Dedifferentiated amniotic fluid mesenchymal stem cell (primary cell): ENCODE results near the gene HHLA2.
"Not testable (repeated sequence)": the region's sequence is repeated elsewhere in the genome, so short reads cannot be mapped to it uniquely, and the experiment has no call there.

Experiments used
- DNase-seq: peaks from one replicate; pipeline ENCODE4 v3.0.0-alpha.2; 2016; ENCODE audit errors: extremely low spot score

The HHLA2 gene

GRCh38 chr3:108296239-108296638 is at the start of gene HHLA2:
TSS of gene HHLA2 (plus strand) at chr3:108296548. CDS start at chr3:108351814, 55,266 bp downstream.
- DNase-seq, result no peak

DNA sequence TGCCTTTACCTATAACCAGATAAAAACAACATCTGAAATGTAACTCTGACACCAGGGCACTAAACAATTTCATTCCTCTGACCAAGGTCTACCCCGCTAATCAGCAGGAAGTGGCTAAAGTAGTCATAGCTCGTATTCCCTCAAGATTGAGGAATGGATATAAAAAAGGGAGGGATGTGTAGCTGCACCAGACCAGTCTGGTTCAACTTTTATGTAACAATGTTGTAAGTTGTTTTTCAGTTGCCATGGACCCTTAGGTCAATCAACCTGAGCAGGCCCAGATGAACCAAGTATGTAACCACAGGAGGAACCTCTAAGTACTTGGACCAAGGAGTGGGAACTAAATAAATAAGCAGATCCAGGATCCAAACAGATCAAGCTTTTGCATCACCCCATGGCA is 45.7 kb upstream of the HHLA2 start:
- DNase-seq, result no peak

- no peak for DNase-seq
These were observed 45.1 kb upstream of the HHLA2 start for GRCh38 chr3:108251265-108251664.

DNA sequence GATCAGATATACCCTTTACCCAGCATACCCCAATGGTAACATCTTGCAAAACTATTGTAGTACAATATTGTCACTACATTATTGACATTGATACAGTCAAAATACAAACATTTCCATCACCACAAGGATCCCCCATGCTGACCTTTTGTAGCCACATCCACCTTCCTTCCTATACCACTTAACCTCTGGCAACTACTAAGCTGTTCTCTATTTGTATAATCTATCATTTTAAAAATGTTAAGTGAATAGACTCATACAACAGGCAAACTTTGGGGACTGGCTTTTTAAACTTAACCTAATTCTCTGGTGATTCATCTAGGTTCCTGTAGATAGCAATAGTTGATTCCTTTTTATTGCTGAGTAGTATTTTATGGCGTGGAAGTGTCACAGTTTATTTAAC is 44.5 kb upstream of the HHLA2 start:
- no peak for DNase-seq

DNA sequence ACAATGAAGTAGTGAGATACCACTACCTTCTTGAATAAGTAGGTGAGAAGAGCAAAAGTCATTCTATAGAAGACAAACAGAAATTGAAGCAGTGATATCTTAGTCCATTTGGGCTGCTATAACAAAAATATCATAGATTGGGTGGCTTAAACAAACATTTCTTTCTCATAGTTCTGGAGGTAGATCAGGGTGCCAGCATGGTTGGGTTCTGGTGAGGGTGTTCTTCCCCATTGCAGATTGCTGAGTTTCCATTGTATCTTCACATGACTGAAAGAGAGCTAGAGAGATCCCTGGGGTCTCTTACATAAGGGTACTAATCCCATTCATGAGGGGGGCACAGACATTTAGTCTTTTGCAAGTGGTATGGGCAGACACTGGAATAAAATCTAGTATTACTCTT is 41.2 kb upstream of the HHLA2 start:
- DNase-seq, result no peak

DNA sequence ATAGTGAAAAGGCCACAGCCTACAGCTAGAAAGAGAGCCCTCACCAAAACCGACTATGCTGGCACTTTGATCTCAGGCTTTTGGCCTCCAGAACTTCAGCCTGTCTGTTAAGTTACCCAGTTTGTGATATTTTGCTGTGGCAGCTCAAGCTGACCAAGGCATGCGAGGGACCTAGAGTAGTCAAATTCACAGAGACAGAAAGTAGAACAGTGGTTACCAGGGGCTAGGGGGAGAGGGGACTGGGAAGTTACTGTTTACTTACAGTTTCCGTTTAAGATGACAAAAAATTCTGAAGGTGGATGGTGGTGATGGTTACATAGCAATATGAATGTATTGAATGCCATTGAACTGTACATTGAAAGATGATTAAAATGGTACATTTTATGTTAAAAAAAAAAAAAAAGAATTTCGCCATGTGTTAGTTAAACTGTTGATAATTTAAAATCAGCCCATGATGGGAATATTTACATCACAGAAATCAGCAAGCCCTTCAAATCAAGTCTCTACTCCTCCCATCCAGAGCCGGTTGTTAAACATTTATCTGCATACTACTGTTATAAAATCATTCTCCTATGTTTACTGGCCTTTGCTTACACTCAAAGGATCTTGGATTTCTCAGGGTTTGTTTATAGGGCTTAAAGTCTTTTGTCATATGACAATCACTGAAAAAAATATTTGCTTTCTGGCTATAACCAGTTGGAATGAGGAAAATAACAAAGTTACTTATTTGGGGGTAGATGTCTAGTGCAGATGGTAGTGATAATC is 31.6 kb upstream of the HHLA2 start:
- not testable (repeated sequence) for DNase-seq

DNA sequence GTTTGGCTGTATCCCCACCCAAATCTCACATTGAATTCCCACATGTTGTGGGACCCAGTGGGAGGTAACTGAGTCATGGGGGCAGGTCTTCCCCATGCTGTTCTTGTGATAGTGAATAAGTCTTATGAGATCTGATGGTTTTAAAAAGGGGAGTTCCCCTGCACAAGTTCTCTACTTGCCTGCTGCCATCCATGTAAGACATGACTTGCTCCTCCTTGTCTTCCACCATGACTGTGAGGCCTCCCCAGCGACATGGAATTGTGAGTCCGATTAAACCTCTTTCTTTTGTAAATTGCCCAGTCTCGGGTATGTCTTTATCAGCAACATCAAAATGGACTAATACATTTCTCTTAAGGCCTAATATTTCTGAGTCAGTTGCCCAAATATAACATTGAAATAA is 28.1 kb upstream of the HHLA2 start:
- not testable (repeated sequence) for DNase-seq

DNA sequence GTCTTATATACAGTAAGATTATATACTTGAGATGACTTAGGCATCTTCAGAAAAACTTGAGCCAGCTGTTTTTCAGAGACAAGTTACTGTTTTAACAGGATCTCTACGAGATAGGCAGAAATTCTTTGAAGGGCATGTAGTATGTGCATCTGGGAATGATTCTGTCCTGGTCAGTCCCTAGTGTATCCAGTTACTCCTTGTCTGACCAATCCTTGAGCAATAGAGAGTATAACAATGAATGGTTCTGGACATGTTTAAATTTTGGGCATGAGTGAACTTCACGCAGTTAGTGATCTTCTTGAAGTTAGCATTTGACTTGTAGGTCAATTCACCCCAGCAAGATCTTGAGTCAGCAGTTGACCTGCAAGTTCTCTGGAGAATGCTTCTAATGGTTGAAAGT is 24.7 kb upstream of the HHLA2 start:
- DNase-seq, result no peak

- DNase-seq, result not testable (repeated sequence)
These were observed 17.3 kb upstream of the HHLA2 start for GRCh38 chr3:108279066-108279465.

DNA sequence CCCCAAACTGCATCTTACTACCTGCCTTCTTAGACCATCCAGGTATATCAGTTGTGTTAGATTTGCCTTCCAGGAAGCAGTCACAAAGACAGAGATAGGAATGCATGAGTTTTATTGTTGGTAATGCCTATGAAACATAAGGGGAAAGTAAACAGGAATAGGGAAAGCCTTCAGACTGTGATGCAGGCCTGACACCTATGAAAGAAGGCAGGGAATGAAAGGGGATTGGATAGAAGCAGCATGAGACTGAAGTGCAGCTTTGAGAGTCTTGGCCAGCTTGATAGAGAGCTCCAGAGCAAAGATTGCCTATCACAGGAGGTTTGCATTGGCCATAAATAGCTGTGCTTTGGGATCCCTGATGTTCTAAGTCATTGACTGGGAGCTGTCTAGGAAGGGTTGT is 15.9 kb upstream of the HHLA2 start:
- no peak for DNase-seq

GRCh38 chr3:108281670-108282069 is 14.7 kb upstream of the HHLA2 start:
- no peak for DNase-seq

- DNase-seq, result no peak
These were observed 13.3 kb upstream of the HHLA2 start for GRCh38 chr3:108283006-108283405.

DNA sequence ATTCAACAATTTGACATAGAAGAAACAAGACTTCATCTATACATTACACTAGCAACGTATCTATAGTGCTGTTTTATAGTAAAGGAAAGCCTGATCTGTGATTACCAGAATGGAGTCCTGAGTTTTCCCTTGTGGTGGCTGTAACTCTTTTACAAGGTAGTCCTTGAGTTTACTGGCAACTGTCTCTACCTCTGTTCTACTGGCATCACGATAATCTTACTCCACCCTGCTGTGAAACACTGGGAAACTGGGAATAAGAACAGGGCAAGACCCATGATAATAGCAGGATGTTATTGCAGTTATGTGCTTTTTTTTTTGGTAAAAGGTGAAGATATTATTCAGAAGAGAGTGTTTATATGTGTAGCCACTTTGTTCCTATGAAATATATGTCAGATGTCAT is 12.4 kb upstream of the HHLA2 start:
- no peak for DNase-seq

DNA sequence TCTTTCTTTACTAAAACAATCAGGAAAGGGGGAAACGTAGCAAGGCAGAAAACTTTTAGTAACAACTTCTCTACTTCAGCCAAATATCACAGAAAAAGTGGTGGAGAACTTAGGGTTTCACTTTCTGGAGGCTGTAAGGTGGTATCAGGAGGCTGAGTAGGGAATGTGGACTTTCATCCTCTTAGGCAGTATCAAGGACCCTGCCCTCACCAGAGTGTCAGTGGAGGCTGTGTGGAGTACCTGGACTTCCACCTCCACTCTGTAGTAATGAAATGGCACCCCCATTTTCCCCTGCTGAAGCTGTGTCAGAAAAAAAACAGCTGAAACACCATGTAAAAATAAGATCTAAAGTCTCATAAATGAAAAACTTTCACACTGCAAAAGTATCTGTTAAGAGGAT is 11.2 kb upstream of the HHLA2 start:
- no peak for DNase-seq

DNA sequence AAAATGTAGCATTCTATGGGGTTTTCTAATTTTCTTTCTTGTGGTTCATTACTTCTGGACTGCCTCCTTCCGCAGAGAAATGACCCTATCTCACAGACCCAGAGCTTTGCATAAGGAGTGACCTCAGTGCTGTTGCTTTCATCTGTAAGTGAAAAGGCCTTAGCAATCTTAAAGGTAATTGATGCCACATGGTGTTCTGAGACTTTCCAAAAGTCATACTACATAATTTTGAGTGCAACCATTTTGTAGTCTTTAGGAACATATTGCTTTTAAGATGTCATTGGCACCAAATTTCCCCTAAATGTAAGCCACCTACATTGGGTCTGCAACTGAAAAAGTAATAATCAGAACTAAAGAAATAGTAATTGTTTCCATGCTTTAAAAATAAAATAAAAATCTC is 9.2 kb upstream of the HHLA2 start:
- no peak for DNase-seq

DNA sequence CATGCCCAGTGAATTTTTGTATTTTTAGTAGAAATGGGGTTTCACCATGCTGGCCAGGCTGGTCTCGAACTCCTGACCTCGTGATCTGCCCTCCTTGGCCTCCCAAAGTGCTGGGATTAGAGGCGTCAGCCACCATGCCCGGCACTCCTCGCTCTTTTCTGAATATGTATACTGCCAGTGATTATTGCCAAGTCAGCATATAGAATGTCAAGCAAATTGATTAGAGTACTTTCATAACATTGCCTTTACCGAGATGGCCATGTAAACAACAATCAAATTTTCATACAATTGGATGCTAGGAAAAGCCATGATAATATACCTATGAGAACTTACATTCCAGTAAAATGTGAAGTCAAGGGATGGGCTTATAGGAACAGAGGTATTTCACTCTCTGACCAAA is 8.2 kb upstream of the HHLA2 start:
- DNase-seq, result not testable (repeated sequence)

GRCh38 chr3:108289159-108289558 is 7.2 kb upstream of the HHLA2 start:
- DNase-seq, result no peak

DNA sequence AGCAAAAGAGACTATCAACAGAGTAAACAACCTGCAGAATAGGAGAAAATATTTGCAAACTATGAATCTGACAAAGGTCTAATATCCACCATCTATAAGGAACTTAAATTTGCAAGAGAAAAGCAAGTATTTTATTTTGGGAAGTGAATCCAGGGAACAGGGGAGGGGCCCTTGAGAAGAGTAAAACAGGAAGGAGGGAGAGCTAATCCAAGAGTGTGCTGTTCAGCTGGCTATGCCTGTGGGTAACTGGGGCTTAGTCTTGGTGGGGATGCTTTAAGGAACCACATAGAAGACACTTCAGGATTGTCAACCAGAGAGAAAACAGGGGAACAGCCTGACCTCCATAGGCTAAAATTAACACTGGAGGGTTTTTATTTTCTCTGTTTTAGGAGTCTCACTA is 3.9 kb upstream of the HHLA2 start:
- no peak for DNase-seq

- DNase-seq, result no peak
These were observed 3.4 kb upstream of the HHLA2 start for GRCh38 chr3:108292905-108293328.

- no peak for DNase-seq
These were observed 2.5 kb upstream of the HHLA2 start for GRCh38 chr3:108293858-108294257.

DNA sequence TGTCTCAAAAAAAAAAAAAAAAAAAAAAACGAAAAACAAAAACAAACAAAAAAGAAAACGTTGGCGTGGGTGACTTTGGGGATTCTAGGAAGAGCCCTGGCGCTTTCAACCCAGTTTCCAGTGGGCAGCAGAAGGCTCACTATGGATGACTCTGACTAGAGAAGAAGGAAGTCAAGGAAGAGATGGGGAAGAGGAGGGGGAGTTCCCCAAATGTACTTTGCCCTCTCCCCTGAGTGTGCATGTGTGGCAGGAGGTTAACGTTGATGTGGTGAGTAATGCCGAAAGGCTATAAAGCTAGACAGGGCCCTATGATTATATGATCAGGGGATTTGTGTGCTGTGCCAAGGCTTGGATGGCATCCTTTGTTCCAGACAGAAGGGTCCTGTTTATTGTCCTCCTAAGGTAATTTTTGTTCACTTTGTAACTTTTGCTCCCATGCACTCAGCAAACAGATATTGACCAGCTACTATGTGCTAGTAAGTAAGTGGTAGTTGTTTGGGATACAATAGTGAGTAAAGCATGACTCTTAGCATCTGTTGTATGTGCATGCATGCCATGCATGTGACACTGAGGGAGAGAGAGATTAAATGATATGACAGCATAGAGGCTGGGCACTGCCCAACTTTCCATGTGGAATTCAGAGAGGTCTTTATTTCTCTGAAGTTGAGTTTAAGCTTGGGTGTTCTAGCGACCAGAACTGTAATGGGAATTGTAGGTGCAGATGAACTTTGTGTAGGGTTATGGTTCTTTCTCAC is 750 bp upstream of the HHLA2 start:
- no peak for DNase-seq

- DNase-seq, result no peak
These were observed 1.3 kb downstream of the HHLA2 start for GRCh38 chr3:108297647-108298046.

DNA sequence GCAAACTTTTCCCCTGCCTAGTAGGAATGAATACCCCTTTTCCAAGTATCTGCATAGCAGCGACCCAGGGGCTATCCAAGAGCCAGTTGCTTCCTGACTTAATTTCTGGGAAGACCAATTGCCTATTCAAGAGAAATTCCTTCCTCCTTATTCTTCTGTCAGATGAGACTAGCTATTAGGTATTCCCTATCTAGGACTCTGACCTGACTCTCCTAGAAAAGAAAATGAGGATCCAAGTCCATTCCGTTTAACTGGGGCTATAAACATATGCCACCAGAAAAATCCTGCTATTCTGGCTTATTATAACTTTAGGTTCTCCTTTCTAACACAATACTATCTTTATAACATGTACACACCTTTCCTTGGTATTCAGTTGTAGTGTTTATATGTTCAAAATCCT is 1.7 kb downstream of the HHLA2 start:
- DNase-seq, result no peak
